HG03135 (cell line): Measurements from ENCODE around the gene SLC35F3.
A peak's percentile ranks its signal among the peaks of the same experiment; 100 is the strongest.
"Not testable (repeated sequence)": the region's sequence is repeated elsewhere in the genome, so short reads cannot be mapped to it uniquely, and the experiment has no call there.

Experiments used
- ATAC-seq: cut with Tn5 transposase; IDR thresholded peaks from one replicate; pipeline ENCODE4 v1.9.1; 2021; ENCODE audit warnings: mild to moderate bottlenecking, moderate library complexity; ENCODE audit not compliant: unreplicated experiment

Gene SLC35F3

GRCh38 chr1:234140388-234140787 is 235.9 kb downstream of the SLC35F3 start:
- no peak for ATAC-seq

GRCh38 chr1:234141006-234141405 is 236.5 kb downstream of the SLC35F3 start:
- ATAC-seq = no peak

GRCh38 chr1:234143681-234144080 is 239.2 kb downstream of the SLC35F3 start:
- ATAC-seq = no peak

GRCh38 chr1:234144901-234145300 is 240.4 kb downstream of the SLC35F3 start:
- ATAC-seq = no peak

- ATAC-seq = no peak
These were observed 243.9 kb downstream of the SLC35F3 start for GRCh38 chr1:234148350-234148749.

GRCh38 chr1:234148816-234149215 is 244.3 kb downstream of the SLC35F3 start:
- ATAC-seq = no peak

- no peak for ATAC-seq
These were observed 244.7 kb downstream of the SLC35F3 start for GRCh38 chr1:234149217-234149616.

- no peak for ATAC-seq
These were observed 246.4 kb downstream of the SLC35F3 start for GRCh38 chr1:234150892-234151291.

GRCh38 chr1:234152344-234152743 is 247.9 kb downstream of the SLC35F3 start:
- not testable (repeated sequence) for ATAC-seq

GRCh38 chr1:234154320-234155251 is 250.1 kb downstream of the SLC35F3 start:
- ATAC-seq = peak; percentile 66

- no peak for ATAC-seq
These were observed 258.2 kb downstream of the SLC35F3 start for GRCh38 chr1:234162661-234163060.

- ATAC-seq = no peak
These were observed 258.9 kb downstream of the SLC35F3 start for GRCh38 chr1:234163267-234163919.

GRCh38 chr1:234164098-234164709 is 259.7 kb downstream of the SLC35F3 start:
- no peak for ATAC-seq

GRCh38 chr1:234168061-234168724 is 263.7 kb downstream of the SLC35F3 start:
- no peak for ATAC-seq

GRCh38 chr1:234169161-234169849 is 264.8 kb downstream of the SLC35F3 start:
- ATAC-seq = no peak

- no peak for ATAC-seq
These were observed 265.6 kb downstream of the SLC35F3 start for GRCh38 chr1:234170067-234170466.

- no peak for ATAC-seq
These were observed 266.1 kb downstream of the SLC35F3 start for GRCh38 chr1:234170622-234171021.

- ATAC-seq = no peak
These were observed 269.5 kb downstream of the SLC35F3 start for GRCh38 chr1:234173968-234174367.

GRCh38 chr1:234175363-234175762 is 270.9 kb downstream of the SLC35F3 start:
- ATAC-seq = no peak

- ATAC-seq = no peak
These were observed 271.5 kb downstream of the SLC35F3 start for GRCh38 chr1:234176000-234176399.
